Measurements from ENCODE around the gene DYNC2H1.

The DYNC2H1 gene

GRCh38 chr11:103497268-103497667 is 388.0 kb downstream of the DYNC2H1 start:
- ATAC-seq (replicated peaks) = no peak
- no peaks in the 10 kb centered on the region for H3K27me3 Mint-ChIP-seq
- H3K4me1 Mint-ChIP-seq = no peaks in the 10 kb centered on the region

GRCh38 chr11:103499710-103500340 is 390.6 kb downstream of the DYNC2H1 start:
- Mint-ChIP-seq H3K27ac (no peak overlapping the region), H3K36me3 (no peaks in the 10 kb centered on the region), H3K27me3 (no peaks in the 10 kb centered on the region), H3K9me3 (peaks cover 8 to 10% of the 10 kb centered on the region in 2 donors), H3K4me1 (no peaks in the 10 kb centered on the region), H3K4me3 (no peak overlapping the region)
- no peak for DNase-seq
- ATAC-seq (replicated peaks) = no peak

More at GRCh38 chr11:103497268-103497667, 388.0 kb downstream of the DYNC2H1 start:
- H3K27ac Mint-ChIP-seq = no peak overlapping the region
- no peak overlapping the region for H3K4me3 Mint-ChIP-seq
- H3K9me3 Mint-ChIP-seq = peaks cover 0 to 4% of the 10 kb centered on the region in 2 donors
- DNase-seq = no peak
- H3K36me3 Mint-ChIP-seq = no peaks in the 10 kb centered on the region

- no peak for DNase-seq
- Mint-ChIP-seq H3K27me3 (no peaks in the 10 kb centered on the region), H3K9me3 (peaks cover 0 to 3% of the 10 kb centered on the region in 2 donors), H3K36me3 (no peaks in the 10 kb centered on the region), H3K27ac (no peak overlapping the region), H3K4me3 (no peak overlapping the region), H3K4me1 (no peaks in the 10 kb centered on the region)
- ATAC-seq (replicated peaks) = no peak
These were observed 406.1 kb downstream of the DYNC2H1 start for GRCh38 chr11:103515283-103515682.

GRCh38 chr11:103520792-103521191 is 411.6 kb downstream of the DYNC2H1 start:
- Mint-ChIP-seq H3K4me1 (no peaks in the 10 kb centered on the region), H3K27ac (no peak overlapping the region), H3K27me3 (no peaks in the 10 kb centered on the region), H3K9me3 (peaks cover 0 to 3% of the 10 kb centered on the region in 2 donors), H3K36me3 (no peaks in the 10 kb centered on the region), H3K4me3 (no peak overlapping the region)
- DNase-seq = no peak
- no peak for ATAC-seq (replicated peaks)

GRCh38 chr11:103525069-103525468 is 415.8 kb downstream of the DYNC2H1 start:
- no peak overlapping the region for H3K4me3 Mint-ChIP-seq
- H3K4me1 Mint-ChIP-seq = no peaks in the 10 kb centered on the region
- DNase-seq (no peak), ATAC-seq (replicated peaks) (no peak)
- peaks cover 0 to 1% of the 10 kb centered on the region in 2 donors for H3K9me3 Mint-ChIP-seq
- H3K36me3 Mint-ChIP-seq = no peaks in the 10 kb centered on the region
- no peaks in the 10 kb centered on the region for H3K27me3 Mint-ChIP-seq
- H3K27ac Mint-ChIP-seq = no peak overlapping the region

GRCh38 chr11:103528046-103528445 is 418.8 kb downstream of the DYNC2H1 start:
- Mint-ChIP-seq H3K4me3 (no peak overlapping the region), H3K27ac (no peak overlapping the region), H3K36me3 (no peaks in the 10 kb centered on the region), H3K9me3 (peaks cover 0 to 1% of the 10 kb centered on the region in 2 donors), H3K27me3 (peaks cover 0 to 4% of the 10 kb centered on the region in 2 donors), H3K4me1 (no peaks in the 10 kb centered on the region)
- no peak for DNase-seq
- ATAC-seq (replicated peaks) = no peak

GRCh38 chr11:103528596-103528995 is 419.4 kb downstream of the DYNC2H1 start:
- peaks cover 0 to 4% of the 10 kb centered on the region in 2 donors for H3K27me3 Mint-ChIP-seq
- H3K36me3 Mint-ChIP-seq = no peaks in the 10 kb centered on the region
- H3K4me1 Mint-ChIP-seq = no peaks in the 10 kb centered on the region
- no peak overlapping the region for H3K4me3 Mint-ChIP-seq
- H3K9me3 Mint-ChIP-seq = peaks cover 0 to 1% of the 10 kb centered on the region in 2 donors
- ATAC-seq (replicated peaks) = no peak
- no peak overlapping the region for H3K27ac Mint-ChIP-seq
- DNase-seq = no peak

GRCh38 chr11:103529181-103529684 is 420.0 kb downstream of the DYNC2H1 start:
- peaks cover 0 to 4% of the 10 kb centered on the region in 2 donors for H3K27me3 Mint-ChIP-seq

More at GRCh38 chr11:103529181-103529684, 420.0 kb downstream of the DYNC2H1 start:
- DNase-seq = no peak
- Mint-ChIP-seq H3K9me3 (peaks cover 0 to 1% of the 10 kb centered on the region in 2 donors), H3K27ac (no peak overlapping the region), H3K4me1 (no peaks in the 10 kb centered on the region), H3K4me3 (no peak overlapping the region), H3K36me3 (no peaks in the 10 kb centered on the region)
- ATAC-seq (replicated peaks) = no peak
